Measurements from ENCODE around the gene OR8B3.

- TF ChIP-seq CTCF (IDR thresholded peaks at IDR 0.05): no peak
- TF ChIP-seq POLR2A (IDR thresholded peaks at IDR 0.05): no peak
Measured at GRCh38 chr11:124409906-124410305, 11.1 kb upstream of the OR8B3 start.
